ENCODE measurements around the gene AGAP1.

DNA sequence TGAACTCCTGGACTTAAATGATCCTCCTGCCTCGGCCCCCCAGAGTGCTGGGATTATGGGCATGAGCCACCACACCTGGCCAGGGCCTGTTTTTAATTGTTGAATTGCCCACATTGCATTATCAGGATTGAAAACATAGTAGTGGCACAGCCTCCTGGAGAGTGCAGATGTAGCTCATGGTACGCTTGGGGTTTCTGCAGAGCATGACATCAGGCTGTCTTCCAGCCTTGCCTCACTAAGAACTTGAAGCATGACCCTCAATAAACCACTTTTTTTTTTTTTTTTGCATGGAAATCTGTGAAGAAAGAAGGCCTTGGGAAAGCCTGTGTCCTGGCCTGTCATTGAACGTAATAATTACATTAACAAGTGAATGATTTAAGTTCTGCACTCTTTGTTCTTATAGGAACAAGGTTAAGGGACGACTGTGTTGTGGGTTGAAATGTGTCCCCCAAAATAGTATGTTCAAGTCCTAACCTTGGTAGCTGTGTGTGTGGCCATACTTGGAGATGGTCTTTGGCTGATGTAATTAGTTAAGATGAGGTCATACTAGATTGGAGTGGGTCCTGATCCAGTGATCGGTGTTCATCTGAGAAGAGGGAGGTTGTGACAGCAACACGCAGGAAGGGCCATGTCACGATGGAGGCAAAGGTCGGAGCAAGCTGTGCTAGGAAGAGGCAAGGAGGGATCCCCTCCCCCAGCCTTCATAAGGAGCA, 90.2 kb downstream of the AGAP1 start:
- TF ChIP-seq, protein P1, sequence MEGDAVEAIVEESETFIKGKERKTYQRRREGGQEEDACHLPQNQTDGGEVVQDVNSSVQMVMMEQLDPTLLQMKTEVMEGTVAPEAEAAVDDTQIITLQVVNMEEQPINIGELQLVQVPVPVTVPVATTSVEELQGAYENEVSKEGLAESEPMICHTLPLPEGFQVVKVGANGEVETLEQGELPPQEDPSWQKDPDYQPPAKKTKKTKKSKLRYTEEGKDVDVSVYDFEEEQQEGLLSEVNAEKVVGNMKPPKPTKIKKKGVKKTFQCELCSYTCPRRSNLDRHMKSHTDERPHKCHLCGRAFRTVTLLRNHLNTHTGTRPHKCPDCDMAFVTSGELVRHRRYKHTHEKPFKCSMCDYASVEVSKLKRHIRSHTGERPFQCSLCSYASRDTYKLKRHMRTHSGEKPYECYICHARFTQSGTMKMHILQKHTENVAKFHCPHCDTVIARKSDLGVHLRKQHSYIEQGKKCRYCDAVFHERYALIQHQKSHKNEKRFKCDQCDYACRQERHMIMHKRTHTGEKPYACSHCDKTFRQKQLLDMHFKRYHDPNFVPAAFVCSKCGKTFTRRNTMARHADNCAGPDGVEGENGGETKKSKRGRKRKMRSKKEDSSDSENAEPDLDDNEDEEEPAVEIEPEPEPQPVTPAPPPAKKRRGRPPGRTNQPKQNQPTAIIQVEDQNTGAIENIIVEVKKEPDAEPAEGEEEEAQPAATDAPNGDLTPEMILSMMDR (IDR thresholded peaks at IDR 0.05) = no peak
- TF ChIP-seq EZH2phosphoT487 (IDR thresholded peaks at IDR 0.05) (no peak), EZH2 (IDR thresholded peaks at IDR 0.05) (no peak)

Data from neural progenitor cell (in vitro differentiated cells).